C4-2B (cell line): Measurements from ENCODE around the gene HPS4.

Source experiments
- H3K27ac ChIP-seq: fragments of 450-650 bp; 2 replicates; pipeline ENCODE4 v1.5.1; 2017
- ZFX ChIP-seq: fragments of 450-650 bp; IDR thresholded peaks from 2 replicates; pipeline ENCODE4 v1.6.1; 2017
- TF ChIP-seq, protein P1 (sequence below): fragments of 450-650 bp; conservative IDR thresholded peaks from 2 replicates; pipeline ENCODE4 v1.5.1; 2017; ENCODE audit warnings: mild to moderate bottlenecking

The HPS4 gene

DNA sequence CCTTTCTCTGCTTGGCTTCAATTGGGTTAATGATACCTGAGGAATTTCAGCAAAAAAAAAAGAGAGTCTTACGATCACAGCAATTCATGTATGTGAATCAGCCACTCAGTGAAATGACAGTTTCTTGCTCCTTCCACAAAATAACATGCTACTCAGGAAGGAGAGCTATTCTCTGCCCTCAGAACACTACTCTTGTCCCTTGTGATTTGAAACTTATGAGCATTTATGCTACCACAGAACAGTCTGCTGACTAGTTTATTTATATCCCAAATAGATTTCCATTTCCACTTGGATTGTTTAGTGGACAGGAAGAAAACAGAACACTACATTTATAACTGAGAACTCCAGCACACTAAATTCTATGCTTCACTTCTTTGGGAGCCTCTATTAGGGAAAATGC, 20.2 kb upstream of the HPS4 start:
- H3K27ac ChIP-seq = no peak overlapping the region
- TF ChIP-seq, protein P1, sequence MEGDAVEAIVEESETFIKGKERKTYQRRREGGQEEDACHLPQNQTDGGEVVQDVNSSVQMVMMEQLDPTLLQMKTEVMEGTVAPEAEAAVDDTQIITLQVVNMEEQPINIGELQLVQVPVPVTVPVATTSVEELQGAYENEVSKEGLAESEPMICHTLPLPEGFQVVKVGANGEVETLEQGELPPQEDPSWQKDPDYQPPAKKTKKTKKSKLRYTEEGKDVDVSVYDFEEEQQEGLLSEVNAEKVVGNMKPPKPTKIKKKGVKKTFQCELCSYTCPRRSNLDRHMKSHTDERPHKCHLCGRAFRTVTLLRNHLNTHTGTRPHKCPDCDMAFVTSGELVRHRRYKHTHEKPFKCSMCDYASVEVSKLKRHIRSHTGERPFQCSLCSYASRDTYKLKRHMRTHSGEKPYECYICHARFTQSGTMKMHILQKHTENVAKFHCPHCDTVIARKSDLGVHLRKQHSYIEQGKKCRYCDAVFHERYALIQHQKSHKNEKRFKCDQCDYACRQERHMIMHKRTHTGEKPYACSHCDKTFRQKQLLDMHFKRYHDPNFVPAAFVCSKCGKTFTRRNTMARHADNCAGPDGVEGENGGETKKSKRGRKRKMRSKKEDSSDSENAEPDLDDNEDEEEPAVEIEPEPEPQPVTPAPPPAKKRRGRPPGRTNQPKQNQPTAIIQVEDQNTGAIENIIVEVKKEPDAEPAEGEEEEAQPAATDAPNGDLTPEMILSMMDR = no peak
- no peak for TF ChIP-seq ZFX

DNA sequence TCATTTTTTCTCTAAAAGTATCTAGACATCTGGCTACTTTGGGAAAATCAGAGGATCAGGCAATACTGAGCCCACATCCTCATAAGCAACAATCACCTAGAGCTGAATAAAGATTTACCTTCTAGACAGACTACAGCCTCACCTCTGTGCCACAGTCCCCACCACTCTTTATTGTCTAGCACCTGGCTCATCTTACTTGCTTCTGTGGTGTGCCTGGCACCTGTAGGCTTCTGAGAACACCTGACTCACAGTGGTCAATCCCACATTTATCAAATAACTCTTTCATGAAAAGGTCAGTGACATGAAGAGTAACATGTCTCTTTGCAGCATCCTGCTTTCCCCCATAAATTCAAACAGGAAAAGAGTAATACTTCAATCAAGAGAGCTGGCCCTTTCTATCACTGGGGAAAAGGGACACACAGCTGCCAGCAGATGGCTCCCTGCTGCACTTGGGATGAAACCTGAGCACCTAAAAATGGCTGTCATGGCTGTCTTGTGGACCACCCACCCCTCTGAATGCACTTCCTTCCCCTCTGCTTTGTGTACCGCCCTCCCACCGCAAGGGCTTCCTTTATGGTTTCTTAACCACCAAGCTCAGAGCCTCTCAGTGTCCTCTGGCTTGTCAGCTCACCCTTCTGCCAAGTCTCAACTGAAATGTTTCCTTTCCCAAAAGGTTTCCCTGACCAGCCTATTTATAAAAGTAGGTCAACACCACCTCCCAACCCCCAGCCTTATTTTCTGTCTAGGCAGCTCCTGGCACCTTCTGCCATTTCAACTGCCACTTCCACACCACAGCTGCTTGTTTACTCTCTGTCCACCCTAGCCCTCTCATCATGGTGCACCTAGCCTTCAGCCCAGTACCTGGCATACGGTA, 19.3 kb upstream of the HPS4 start:
- no peak overlapping the region for H3K27ac ChIP-seq
- TF ChIP-seq, protein P1 = peak; percentile 58
- no peak for TF ChIP-seq ZFX

DNA sequence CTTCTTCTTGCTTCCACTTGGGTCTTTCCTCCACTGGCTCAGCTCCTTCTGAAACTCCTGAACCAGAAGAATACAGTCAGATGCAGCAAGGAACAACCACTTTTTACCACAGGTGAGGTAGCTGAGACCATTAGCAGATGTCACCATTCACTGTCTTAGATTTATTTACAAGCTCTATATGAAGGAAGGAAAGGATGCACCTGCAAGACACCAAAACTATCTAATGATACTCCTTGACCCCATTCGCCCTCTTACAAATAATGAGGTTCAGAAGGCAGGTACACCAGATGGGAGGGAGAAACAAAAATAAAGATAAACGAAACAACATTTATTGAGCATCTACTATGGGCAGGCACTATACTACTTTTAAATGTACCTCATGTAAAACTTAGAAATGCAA, 18.4 kb upstream of the HPS4 start:
- H3K27ac ChIP-seq = no peak overlapping the region
- no peak for TF ChIP-seq ZFX
- TF ChIP-seq, protein P1 = no peak

DNA sequence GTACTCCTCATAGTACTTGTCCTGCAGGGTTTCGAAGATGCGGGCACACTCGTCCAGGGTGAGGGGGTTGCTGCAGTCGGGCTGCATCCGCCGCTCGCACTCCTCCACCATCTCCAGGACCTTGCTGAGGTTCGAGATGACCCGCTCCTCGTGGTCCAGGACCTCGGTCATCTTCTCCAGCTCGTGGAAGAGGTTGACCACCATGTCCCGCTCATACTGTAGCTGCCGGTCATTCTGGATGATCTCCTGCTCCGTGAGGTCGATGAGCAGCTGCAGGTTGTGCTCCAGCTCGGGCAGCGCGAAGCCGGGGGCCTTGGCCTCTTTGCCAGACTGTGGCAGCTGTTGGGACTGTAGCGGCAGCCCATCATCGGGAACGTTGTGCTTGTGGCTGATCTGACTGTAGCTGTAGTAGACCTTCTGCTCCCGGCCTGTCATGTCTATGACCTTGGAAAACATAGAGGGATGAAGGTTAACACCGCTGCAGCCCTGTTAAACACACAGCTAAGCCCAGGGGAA, 15.7 kb upstream of the HPS4 start:
- H3K27ac ChIP-seq = no peak overlapping the region
- no peak for TF ChIP-seq ZFX

DNA sequence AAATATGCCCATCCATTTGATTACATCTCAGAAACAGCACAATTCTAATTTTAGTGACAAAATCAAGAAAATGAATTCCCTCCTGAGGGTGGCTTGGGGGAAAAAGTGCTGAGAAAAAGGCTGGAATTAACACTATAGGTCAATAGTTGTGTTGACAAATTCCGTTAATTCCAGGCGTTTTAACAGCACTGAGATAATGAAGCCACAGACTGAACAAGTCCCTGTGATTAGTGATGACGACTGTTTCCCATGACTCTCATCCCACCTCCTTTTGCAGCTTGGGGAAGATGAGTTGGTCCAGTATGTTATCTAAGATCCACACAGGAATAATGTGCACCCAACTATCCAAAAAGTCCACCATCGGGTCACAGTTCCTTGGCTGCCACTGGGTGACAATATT, 12.9 kb upstream of the HPS4 start:
- TF ChIP-seq ZFX = no peak
- TF ChIP-seq, protein P1 = no peak
- no peak overlapping the region for H3K27ac ChIP-seq

DNA sequence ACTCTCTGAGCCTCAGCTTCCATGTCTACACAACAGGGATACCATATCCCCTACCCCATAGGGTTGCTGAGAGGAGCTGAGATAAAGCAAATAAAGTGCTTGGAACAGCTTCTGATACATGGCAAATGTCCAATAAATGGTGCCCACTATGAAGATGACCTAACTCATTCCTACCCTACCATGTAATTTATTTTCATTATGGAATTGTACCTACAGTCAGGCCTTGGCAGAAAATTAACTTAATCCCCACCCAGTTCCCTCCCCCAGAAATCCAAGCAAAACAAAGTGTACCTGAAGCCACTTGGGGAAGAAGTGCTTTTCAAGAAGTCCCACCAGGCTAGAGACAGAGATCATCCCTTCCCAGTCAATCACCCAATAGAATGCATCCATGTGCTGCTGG, 10.9 kb upstream of the HPS4 start:
- no peak for TF ChIP-seq ZFX
- TF ChIP-seq, protein P1 = no peak
- no peak overlapping the region for H3K27ac ChIP-seq

DNA sequence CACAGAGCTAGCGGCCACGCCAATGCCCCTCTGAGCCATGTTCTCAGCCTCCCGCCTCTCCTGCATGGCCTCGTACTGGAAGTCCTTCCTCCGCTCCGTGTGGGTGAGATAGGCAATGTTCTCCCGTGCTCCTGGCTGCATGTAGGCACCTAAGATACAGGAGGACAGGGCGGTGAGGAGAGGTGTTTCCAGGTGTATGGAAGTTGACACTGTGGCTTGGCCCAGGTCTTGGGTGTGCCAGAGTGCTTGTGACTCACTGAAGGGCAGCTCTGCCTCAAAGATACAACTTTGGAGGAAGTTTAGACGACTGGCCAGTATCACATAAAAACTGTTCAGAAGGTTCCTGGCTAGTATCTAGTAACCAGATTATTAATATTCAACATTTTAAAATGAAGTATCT, 8.6 kb upstream of the HPS4 start:
- H3K27ac ChIP-seq = no peak overlapping the region
- TF ChIP-seq, protein P1 = no peak
- no peak for TF ChIP-seq ZFX
